Osteoblast (primary cell): ENCODE data around the gene MYH7B. TPM values are rescaled to one million over a fixed set of nuclear protein-coding genes. Genes with fewer than 3 reads are reported as not detected.

Experiments
- DNase-seq: peaks from one replicate; pipeline ENCODE4 v3.0.0; 2011; ENCODE audit warnings: low spot score, mixed read lengths; ENCODE audit not compliant: insufficient read length; ENCODE audit errors: missing footprints
- H2AFZ ChIP-seq: 2 replicates; pipeline ENCODE4 v1.6.0; 2011; ENCODE audit warnings: mild to moderate bottlenecking, low read length
- H3K27ac ChIP-seq: 2 replicates; pipeline ENCODE4 v1.5.1; 2011; ENCODE audit warnings: mild to moderate bottlenecking, low read depth, low read length, moderate library complexity
- H3K27me3 ChIP-seq: 2 replicates; pipeline ENCODE4 v1.6.0; 2012; ENCODE audit warnings: mild to moderate bottlenecking, control low read depth, inconsistent platforms, low read length, moderate library complexity; ENCODE audit not compliant: insufficient read depth
- H3K36me3 ChIP-seq: 2 replicates; pipeline ENCODE4 v1.5.1; 2011; ENCODE audit warnings: mild to moderate bottlenecking, low read length, control low read depth, moderate library complexity; ENCODE audit not compliant: insufficient read depth
- H3K4me1 ChIP-seq: 2 replicates; pipeline ENCODE4 v1.5.1; 2011; ENCODE audit warnings: mild to moderate bottlenecking, low read length, control low read depth, moderate library complexity; ENCODE audit not compliant: insufficient read depth
- H3K4me2 ChIP-seq: 2 replicates; pipeline ENCODE4 v1.6.0; 2011; ENCODE audit warnings: mild to moderate bottlenecking, low read length; ENCODE audit not compliant: insufficient read depth
- H3K4me3 ChIP-seq: fragments of 200-600 bp; sonication (generic); 3 replicates; pipeline ENCODE4 v1.5.1; 2012; ENCODE audit warnings: mild to moderate bottlenecking, low read length, inconsistent platforms; ENCODE audit not compliant: insufficient read depth
- H3K79me2 ChIP-seq: 2 replicates; pipeline ENCODE4 v1.6.0; 2012; ENCODE audit warnings: mild to moderate bottlenecking, low read length, control low read depth, inconsistent platforms; ENCODE audit not compliant: insufficient read depth
- H3K9me3 ChIP-seq: 2 replicates; pipeline ENCODE4 v1.5.1; 2011; ENCODE audit warnings: low read depth, low read length, control low read depth
- H4K20me1 ChIP-seq: 2 replicates; pipeline ENCODE4 v1.6.0; 2012; ENCODE audit warnings: mild to moderate bottlenecking, low read length, control low read depth; ENCODE audit not compliant: insufficient read depth
- CTCF ChIP-seq: IDR thresholded peaks from 2 replicates; pipeline ENCODE4 v1.5.1; 2011; ENCODE audit warnings: mild to moderate bottlenecking, low read depth, low read length, moderate library complexity; ENCODE audit errors: extremely low read depth
- total RNA-seq: library from RNA; depleted of rRNA; stranded (reverse); fragments of >200 nt; gene quantifications from 2 replicates; pipeline ENCODE4 v1.2.3, GENCODE V29; 2012

The MYH7B gene
- total RNA-seq, 1 donor = 0.36 TPM

GRCh38 chr20:34999782-35000181 lies 44.1 kb downstream of the MYH7B start:
- Histone ChIP-seq H3K27me3 (no peaks in the 10 kb centered on the region), H3K9me3 (no peaks in the 10 kb centered on the region), H3K4me3 (no peak overlapping the region), H3K79me2 (no peaks in the 10 kb centered on the region), H2AFZ (no peak overlapping the region), H3K36me3 (peaks cover 67% of the 10 kb centered on the region), H3K4me1 (no peaks in the 10 kb centered on the region), H3K4me2 (no peak overlapping the region), H4K20me1 (peaks cover 23% of the 10 kb centered on the region), H3K27ac (no peak overlapping the region)
- DNase-seq = peak; percentile 88
- TF ChIP-seq CTCF = no peak

- Histone ChIP-seq H3K27ac (no peak overlapping the region), H3K4me3 (no peak overlapping the region), H2AFZ (no peak overlapping the region), H4K20me1 (peaks cover 24% of the 10 kb centered on the region), H3K4me1 (no peaks in the 10 kb centered on the region), H3K27me3 (no peaks in the 10 kb centered on the region), H3K4me2 (no peak overlapping the region), H3K36me3 (peaks cover 73% of the 10 kb centered on the region), H3K79me2 (no peaks in the 10 kb centered on the region), H3K9me3 (no peaks in the 10 kb centered on the region)
- DNase-seq = peak; percentile 84
- TF ChIP-seq CTCF = no peak
These were observed 44.7 kb downstream of the MYH7B start for GRCh38 chr20:35000311-35000921.

GRCh38 chr20:35000922-35001595 lies 45.4 kb downstream of the MYH7B start:
- no peaks in the 10 kb centered on the region for H3K27me3 ChIP-seq
- H3K79me2 ChIP-seq = no peaks in the 10 kb centered on the region
- peaks cover 25% of the 10 kb centered on the region for H4K20me1 ChIP-seq
- no peaks in the 10 kb centered on the region for H3K4me1 ChIP-seq
- H3K27ac ChIP-seq = no peak overlapping the region
- H3K4me3 ChIP-seq = no peak overlapping the region
- H3K4me2 ChIP-seq = no peak overlapping the region
- no peak for TF ChIP-seq CTCF
- H3K9me3 ChIP-seq = no peaks in the 10 kb centered on the region
- peaks cover 73% of the 10 kb centered on the region for H3K36me3 ChIP-seq
- H2AFZ ChIP-seq = no peak overlapping the region
- peak; percentile 81 for DNase-seq

GRCh38 chr20:35001596-35002362 lies 46.1 kb downstream of the MYH7B start:
- peak; percentile 86 for DNase-seq
- Histone ChIP-seq H2AFZ (no peak overlapping the region), H3K36me3 (peaks cover 75% of the 10 kb centered on the region), H3K4me2 (no peak overlapping the region), H3K27ac (no peak overlapping the region), H3K9me3 (no peaks in the 10 kb centered on the region), H3K4me1 (no peaks in the 10 kb centered on the region), H4K20me1 (peaks cover 30% of the 10 kb centered on the region), H3K79me2 (no peaks in the 10 kb centered on the region), H3K4me3 (no peak overlapping the region), H3K27me3 (no peaks in the 10 kb centered on the region)
- peak; percentile 41 for TF ChIP-seq CTCF
